Activated T-cell treated with anti-CD3 and anti-CD28 coated beads for 1 hour (primary cell): ENCODE data around the gene XK.
"Not testable (repeated sequence)": the region's sequence is repeated elsewhere in the genome, so short reads cannot be mapped to it uniquely, and the experiment has no call there.

ENCODE experiments used
- DNase-seq: peaks from one replicate; pipeline ENCODE4 v3.0.0-alpha.2; 2020; ENCODE audit warnings: low read depth

Gene XK

DNA sequence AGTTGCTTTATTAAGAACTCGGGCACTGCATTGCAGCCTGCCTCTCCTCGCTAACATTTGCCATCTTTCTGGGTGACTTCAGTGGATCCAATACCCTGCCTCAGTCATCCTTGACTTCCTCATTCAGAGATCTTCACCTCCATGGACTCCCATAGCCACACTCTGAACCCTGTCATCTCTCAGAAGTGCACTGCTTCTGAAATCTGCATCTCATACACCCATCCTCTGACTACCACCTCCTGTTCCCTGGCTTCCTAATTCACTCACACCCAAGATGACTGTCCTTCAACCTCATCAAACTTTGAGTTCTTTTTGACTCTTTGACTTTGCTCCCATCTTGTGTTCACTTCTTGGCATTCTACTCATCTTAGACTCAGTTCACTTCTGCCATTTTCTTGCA, 68.9 kb downstream of the XK start:
- no peak for DNase-seq

DNA sequence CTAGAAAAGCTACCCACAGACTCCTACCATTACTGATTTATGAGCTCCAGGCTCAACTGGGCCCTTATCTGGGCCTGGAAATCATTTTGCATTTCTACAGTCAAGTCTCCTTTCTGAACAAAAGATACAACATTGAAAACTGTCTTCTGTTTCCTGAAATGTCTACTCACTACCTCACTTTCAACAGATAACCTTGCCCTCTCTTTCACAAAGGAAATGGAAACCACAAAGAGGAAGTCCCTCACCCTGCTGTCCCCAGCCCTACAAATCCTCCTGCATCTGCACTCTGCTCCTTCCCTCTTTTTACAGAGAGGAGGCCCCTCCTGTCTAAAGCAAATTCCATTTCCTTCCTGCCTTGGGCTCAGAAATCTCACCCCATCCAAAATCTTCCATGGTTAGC, 69.4 kb downstream of the XK start:
- no peak for DNase-seq

DNA sequence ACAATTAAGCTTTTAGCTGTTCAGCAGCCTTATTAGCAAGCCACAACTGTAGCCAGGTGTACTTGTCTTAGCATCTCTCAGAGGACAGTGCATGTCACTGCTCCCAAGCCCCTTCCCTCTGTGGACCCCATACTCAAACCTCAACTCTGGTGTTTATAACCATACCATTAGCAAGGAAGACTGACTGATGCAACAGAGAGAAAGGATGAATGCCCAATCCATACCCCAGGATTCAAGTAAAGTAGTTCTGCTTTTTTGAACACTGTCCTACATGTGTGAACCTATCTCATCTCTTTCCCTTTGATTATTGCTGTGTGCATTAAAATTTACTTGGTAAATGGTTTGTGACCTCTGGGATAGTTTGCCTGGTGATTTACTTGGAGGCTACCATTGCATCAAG, 71.5 kb downstream of the XK start:
- no peak for DNase-seq

DNA sequence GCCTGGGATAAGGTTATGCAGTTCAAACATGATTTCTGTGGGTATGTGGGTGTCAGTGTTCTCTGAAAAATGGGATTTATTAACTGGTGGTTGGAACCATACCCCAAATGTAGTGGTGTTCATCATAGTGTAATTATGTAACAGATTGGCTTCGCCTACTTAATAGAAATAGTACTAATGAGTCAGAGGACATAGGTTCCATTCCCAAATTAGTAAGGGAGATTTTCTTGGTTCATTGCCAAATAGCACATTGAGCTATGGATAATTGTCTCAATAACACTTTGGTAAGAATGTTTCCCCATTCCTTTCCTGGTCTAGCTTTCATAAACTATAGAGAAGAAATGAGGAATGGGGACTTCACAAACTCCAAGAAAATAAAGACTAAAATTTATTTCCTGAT, 73.8 kb downstream of the XK start:
- no peak for DNase-seq

DNA sequence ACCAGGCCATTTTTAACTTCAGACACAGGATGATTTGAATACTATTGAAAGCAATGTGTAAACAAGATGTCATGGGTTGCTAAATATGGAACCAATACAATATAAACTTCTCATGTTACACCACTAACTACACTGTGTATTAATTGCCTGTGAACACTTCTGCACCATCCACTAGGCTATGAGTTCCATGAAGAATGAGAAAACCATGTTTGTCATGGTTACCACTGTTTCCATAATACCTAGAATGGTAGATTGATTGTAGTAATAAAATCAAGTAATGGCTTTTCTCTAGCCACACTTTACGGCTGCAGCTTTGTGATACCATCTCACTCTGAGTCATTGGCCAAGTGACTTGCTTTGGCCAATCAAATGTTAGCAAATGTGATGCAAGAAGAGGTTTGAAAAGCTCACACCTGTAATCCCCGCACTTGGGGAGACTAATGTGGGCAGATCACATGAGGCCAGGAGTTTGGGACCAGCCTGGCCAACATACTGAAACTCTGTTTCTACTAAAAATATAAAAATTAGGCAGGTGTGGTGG, 74.4 kb downstream of the XK start:
- no peak for DNase-seq

DNA sequence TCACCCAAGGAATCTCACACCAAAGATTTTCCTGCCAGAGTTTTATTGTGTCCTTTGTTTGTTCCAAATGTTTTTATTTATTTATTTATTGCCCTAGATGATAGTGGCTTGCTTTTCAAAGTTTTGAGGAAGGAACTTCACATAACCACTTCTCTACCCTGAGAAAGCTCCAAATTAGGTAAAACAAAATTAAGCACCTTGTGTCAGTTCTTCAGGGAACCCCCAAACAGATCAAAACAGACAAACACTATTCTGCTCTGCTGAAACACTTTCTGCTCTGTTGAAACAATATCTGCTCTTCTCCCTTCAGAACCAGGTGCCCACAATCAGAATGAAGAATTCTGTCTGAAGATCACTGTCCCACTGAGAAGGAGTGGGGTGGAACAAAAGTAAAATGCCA, 77.8 kb downstream of the XK start:
- DNase-seq, result no peak

DNA sequence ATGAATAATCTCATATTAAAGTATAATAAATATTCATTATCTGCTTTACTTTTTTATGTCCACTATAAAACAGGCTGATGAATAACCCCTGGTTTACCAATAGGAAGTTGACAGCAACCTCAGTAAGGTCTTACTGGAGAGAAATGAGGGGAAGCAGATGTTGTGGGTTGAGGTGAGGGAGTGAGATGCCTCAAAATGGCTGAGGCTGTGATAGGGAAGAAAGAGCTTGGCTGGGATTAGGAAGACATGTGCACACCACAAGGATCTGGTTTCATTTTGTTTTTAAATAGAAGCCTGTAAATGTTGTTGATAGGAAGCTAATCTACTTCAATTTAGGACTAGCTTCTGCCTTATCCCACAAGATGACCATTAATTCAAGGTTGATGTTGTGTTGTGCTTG, 79.9 kb downstream of the XK start:
- DNase-seq, result no peak

DNA sequence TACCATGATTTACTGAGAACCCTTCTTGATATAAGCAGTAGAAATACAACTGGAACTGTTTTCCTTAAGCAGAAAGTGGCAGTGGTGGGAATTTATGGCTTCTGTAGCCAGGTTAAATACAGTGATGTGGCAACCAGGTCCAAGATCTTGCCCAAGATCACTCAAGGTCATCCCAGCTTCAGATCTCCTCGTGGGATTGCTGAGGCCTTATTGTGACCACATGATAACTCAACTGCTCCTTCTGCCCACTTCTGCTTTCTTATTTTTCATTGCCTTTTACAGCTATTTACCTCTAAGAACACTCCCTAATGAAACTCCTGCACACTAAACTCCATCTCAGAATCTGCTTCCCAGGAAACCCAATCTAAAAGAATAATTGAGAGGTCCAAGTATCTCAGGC, 81.8 kb downstream of the XK start:
- DNase-seq, result no peak

DNA sequence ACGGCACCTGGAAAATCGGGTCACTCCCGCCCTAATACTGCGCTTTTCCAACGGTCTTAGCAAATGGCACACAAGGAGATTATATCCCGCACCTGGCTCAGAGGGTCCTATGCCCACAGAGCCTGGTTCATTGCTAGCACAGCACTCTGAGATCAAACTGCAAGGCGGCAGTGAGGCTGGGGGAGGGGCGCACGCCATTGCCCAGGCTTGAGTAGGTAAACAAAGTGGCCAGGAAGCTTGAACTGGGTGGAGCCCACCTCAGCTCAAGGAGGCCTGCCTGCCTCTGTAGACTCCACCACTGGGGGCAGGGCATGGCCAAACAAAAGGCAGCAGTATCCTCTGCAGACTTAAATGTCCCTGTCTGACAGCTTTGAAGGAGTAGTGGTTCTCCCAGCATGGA, 83.3 kb downstream of the XK start:
- DNase-seq, result not testable (repeated sequence)

DNA sequence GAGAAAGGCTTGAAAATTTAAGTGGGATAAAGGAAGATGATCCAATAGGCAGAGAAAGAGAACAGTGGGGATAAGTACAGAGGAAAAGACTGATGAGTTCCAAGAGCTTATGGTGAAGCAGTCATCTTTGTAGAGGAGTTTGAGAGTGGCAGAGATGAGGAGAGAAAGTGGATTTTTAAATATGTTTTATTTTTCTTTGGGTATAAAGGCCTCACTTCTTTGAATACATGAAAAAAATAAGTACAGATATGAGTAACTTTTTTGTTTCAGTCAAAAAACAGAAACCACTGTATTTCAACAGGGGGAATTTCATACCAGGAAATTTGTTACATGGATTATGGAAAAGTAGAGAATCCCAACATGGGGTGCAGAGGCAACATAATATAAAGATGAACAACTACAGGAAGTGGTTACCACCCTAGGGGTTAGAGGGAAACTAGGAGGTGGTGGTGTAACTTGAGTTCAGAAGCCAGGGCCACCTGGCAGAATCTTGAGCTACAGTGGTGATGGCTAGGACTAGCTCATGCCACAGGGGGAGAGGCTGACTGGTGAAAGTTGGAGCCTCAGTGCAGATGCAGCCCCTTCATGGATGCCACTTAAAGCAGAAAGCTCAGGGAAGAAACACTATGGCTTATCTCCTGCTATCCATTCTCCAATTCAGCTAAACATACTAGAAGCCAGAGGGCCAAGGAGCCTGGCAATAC, 90.8 kb downstream of the XK start:
- DNase-seq, result no peak

DNA sequence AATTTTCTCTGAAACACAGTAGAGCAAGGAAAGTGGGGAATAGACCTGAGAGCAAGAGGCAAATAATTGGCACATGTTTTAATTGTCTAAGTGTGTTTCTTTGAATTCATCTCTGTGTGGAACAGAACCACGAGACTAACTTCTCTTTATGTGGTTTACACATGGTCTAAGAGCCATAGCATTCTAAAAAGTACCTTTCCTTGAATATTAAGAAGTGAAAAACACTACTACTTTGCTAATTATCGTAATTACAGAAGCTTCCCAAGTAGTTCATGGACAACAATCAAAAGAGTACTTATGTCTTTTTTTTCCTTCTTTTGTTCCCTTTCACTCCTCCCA, 91.4 kb downstream of the XK start:
- no peak for DNase-seq

DNA sequence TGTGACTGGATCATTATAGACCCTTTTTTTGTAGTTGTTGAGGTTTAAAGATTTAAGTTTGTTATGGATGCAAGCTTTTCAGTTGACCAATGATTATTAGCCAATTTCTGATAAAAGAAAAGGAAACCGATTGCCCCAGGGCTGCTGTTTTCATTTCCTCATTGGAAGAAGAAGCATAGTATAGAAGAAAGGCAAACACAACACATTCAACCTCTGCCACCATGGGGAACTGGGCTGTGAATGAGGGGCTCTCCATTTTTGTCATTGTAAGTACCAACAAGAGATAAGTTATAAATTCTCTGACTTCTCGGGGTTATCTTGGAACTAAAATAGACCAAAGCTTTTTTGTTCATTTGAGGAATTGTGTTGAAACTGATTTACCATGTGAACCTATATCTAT, 94.3 kb downstream of the XK start, which contains the start of gene CYBB:
TSS of gene CYBB (plus strand) at position 203 of the 400 bp plus-strand sequence. CDS start at position 222, 19 bp downstream.
- no peak for DNase-seq

DNA sequence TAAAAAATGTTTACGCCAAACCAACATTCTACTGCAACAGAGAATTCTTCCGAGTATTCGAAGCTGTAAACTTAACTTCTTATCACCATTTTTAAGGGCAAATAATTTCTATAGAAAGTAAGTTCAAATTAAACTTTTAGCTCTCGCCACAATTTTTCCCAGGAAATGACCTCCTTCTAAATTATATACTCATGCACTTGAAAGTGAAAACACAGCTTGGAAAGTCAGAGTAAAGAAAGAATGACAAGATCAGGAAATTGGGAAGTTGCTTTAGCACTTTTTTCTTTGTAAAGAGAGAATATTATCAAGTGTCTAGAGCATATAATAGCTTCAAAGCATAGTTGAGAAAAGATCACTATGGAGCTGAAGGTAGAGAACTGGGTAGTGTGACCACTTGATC, 95.5 kb downstream of the XK start:
- DNase-seq, result no peak
